Prostate gland (tissue), 2 donors: Measurements from ENCODE around the gene ARCN1. TPM values are rescaled to one million over a fixed set of nuclear protein-coding genes. Genes with fewer than 3 reads are reported as not detected.

Experiments used
- DNase-seq: peaks from one replicate; pipeline ENCODE4 v3.0.0-alpha.2; 2019; ENCODE audit warnings: low spot score
- H3K27ac ChIP-seq, 2 donors: fragments of 200-600 bp; sonication (generic); 2 replicates each; pipeline ENCODE4 v1.5.1; 2017 to 2019
- H3K27me3 ChIP-seq: fragments of 200-600 bp; sonication (generic); replicated peaks from 2 replicates; pipeline ENCODE4 v1.5.1; 2019; ENCODE audit not compliant: insufficient read depth
- H3K36me3 ChIP-seq, 2 donors: fragments of 200-600 bp; sonication (generic); 1 replicate in 1 of 2; 2 replicates in 1 of 2; pipeline versions ENCODE4 v1.5.1 to v1.8.1; 2017 to 2019
- H3K4me1 ChIP-seq: fragments of 200-600 bp; sonication (generic); replicated peaks from 2 replicates; pipeline ENCODE4 v1.5.1; 2019
- H3K4me3 ChIP-seq, 2 donors: fragments of 200-600 bp; sonication (generic); 2 replicates each; pipeline ENCODE4 v1.5.1; 2017 to 2019
- H3K9me3 ChIP-seq: fragments of 200-600 bp; sonication (generic); 2 replicates; pipeline ENCODE4 v1.5.1; 2017
- POLR2A ChIP-seq: fragments of 450-650 bp; IDR thresholded peaks from one replicate; pipeline ENCODE4 v1.6.1; 2016; ENCODE audit warnings: antibody characterized with exemption, mild to moderate bottlenecking
- POLR2AphosphoS5 ChIP-seq: sonication (generic); formaldehyde crosslinking; IDR thresholded peaks from one replicate; pipeline ENCODE4 v1.6.1; 2017; ENCODE audit warnings: antibody characterized with exemption
- WGBS: methylation state at CpG from one replicate; pipeline ENCODE4 v1.1.5; 2018; 5-methylcytosine and 5-hydroxymethylcytosine counted together
- intact Hi-C: fragments of 100-400 bp; cut with DNase I; formaldehyde crosslinking; loops from one replicate; pipeline ENCODE4 v1.14.2; 2022
- total RNA-seq, 2 donors: library from RNA; depleted of rRNA; stranded (reverse); fragments of >200 nt; gene quantifications; one replicate each; pipeline ENCODE4 v1.1.0, GENCODE V29; 2016
- TF ChIP-seq, protein P1 (sequence below), 4 experiments: fragments of 200-600 bp in 2 of 4; fragments of 450-650 bp in 2 of 4; sonication (generic) in 2 of 4; IDR thresholded peaks; 1 replicate in 3 of 4; 2 replicates in 1 of 4; pipeline ENCODE4 v1.5.1; 2016 to 2019; ENCODE audit warnings: antibody characterized with exemption in 4 of 4, mild to moderate bottlenecking in 2 of 4, moderate library complexity in 2 of 4

Gene ARCN1
- total RNA-seq, 2 donors from 2014 or later = 108 to 132 TPM

DNA sequence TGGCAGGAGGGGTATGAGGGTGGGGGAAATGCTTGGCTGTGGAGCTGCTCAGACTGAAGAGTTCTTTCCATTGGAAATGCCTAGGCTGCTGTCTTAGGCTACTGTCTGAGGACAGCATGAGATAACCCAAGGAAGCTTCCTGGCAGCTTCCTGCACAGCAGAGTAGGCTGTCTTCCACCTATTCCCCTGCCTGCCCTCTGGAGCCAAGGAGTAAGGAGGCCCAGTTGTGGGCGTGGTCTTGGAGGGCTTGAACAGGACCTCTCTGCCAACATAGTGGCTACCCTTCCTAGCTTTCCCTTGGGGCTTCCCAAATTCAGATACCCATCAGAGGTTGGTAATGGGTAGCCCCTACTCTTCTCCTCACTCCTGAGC, 61.1 kb downstream of the ARCN1 start:
- 90% methylated on average over 1 of the region's 1 CpG for WGBS
- no peaks in the 10 kb centered on the region for H3K27me3 ChIP-seq
- TF ChIP-seq POLR2A (no peak), POLR2AphosphoS5 (no peak)
- TF ChIP-seq, protein P1, sequence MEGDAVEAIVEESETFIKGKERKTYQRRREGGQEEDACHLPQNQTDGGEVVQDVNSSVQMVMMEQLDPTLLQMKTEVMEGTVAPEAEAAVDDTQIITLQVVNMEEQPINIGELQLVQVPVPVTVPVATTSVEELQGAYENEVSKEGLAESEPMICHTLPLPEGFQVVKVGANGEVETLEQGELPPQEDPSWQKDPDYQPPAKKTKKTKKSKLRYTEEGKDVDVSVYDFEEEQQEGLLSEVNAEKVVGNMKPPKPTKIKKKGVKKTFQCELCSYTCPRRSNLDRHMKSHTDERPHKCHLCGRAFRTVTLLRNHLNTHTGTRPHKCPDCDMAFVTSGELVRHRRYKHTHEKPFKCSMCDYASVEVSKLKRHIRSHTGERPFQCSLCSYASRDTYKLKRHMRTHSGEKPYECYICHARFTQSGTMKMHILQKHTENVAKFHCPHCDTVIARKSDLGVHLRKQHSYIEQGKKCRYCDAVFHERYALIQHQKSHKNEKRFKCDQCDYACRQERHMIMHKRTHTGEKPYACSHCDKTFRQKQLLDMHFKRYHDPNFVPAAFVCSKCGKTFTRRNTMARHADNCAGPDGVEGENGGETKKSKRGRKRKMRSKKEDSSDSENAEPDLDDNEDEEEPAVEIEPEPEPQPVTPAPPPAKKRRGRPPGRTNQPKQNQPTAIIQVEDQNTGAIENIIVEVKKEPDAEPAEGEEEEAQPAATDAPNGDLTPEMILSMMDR (IDR thresholded peaks at IDR 0.05) = no peak
- peaks cover 9% of the 10 kb centered on the region for H3K4me1 ChIP-seq
- H3K27ac ChIP-seq = peak overlapping the region; percentile 78 to 81
- H3K36me3 ChIP-seq = no peaks in the 10 kb centered on the region
- H3K9me3 ChIP-seq = no peaks in the 10 kb centered on the region
- no peak for DNase-seq
- no peak overlapping the region for H3K4me3 ChIP-seq
- intact Hi-C loops = no loop called here

DNA sequence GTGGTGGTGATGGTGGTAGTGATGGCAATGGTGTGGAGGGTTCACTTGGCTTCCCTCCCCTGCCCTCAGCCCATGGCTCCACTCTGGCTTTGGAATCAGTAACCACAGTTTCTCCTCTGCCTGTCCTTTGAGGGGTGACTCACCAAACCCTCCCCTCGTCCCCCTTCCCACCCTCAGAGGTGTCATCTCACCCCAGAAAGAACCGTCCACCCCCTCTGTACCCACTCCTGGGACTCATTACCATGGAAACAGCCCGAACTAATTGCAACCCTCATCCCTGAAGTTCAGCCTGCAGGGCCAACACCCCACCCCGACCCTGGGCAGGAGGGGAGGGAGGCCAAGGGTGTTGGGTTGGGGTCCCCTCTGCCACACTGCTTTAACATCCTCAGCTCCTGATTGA, 61.8 kb downstream of the ARCN1 start:
- H3K4me1 ChIP-seq = peaks cover 9% of the 10 kb centered on the region

DNA sequence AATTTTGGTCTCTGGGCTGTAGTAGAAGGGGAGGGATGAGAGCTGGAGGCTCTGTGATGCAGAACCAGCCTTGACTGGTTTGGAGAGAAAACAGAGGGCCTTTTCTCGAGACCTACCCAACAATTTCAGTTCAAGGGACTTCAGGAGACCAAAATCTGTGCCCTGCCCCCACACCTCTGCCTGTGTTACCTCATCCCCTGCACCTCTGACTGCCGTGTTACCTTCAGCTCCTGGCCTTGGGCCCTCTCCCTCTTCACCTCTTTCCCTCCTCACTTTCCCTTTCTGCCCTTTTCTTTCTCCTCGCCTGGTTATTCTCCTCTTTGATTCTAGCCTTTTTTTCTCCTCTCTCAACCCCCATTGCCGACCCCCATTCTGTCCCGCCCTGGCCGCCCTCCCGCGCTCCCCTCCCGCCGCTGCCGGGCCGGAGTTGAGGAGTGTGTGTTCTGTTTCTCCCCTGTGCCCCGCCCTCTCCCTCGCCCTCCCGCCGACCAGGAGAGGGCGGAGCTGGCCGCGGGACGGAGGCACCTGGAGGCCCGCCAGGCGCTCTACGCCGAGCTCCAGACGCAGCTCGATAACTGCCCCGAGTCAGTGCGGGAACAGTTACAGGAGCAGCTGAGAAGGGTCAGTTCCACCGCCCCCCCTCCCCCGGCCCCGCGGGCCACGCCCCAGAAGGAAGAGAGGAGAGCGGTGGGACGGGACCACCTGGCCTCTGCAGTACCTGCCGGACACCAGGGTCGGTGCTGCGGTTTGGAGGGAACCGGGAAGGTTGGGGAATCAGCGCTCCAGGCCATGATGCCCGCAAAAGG, 62.4 kb downstream of the ARCN1 start:
- intact Hi-C loops = no loop called here

More for the DNA sequence above, 61.8 kb downstream of the ARCN1 start:
- Histone ChIP-seq H3K4me3 (peak overlapping the region; percentile 19 to 20), H3K9me3 (no peaks in the 10 kb centered on the region), H3K27ac (peak overlapping the region; percentile 78 to 81), H3K36me3 (no peaks in the 10 kb centered on the region), H3K27me3 (no peaks in the 10 kb centered on the region)
- no peak for TF ChIP-seq POLR2AphosphoS5
- no peak for TF ChIP-seq POLR2A
- TF ChIP-seq, protein P1 (IDR thresholded peaks at IDR 0.05) = no peak
- intact Hi-C loops = no loop called here
- DNase-seq = no peak
- WGBS = 30% methylated on average over 4 of the region's 4 CpGs

DNA sequence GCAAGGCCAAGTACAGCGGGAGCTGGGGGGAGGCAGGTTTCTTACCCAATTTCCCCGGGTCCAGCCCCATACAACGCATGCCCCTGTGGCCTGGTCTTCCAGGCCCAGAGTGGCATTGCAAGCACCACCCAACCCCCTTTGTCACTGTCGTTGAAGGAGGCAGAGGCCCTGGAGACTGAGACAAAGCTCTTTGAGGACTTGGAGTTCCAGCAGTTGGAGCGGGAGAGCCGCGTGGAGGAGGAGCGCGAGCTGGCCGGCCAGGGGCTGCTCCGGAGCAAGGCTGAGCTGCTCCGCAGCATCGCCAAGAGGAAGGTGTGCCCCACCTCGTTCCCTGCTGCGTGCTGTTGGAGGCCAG, 63.0 kb downstream of the ARCN1 start:
- intact Hi-C loops = no loop called here
- Histone ChIP-seq H3K27ac (peak overlapping the region; percentile 78 to 81), H3K36me3 (no peaks in the 10 kb centered on the region), H3K27me3 (no peaks in the 10 kb centered on the region), H3K4me1 (peaks cover 18% of the 10 kb centered on the region), H3K9me3 (no peaks in the 10 kb centered on the region), H3K4me3 (peak overlapping the region; percentile 19 to 20)
- 25% methylated on average over 15 of the region's 15 CpGs for WGBS
- TF ChIP-seq, protein P1 (IDR thresholded peaks at IDR 0.05) = no peak
- TF ChIP-seq POLR2AphosphoS5 (no peak), POLR2A (no peak)
- peak; percentile 41 for DNase-seq

More for the DNA sequence above, 62.4 kb downstream of the ARCN1 start:
- Histone ChIP-seq H3K9me3 (no peaks in the 10 kb centered on the region), H3K4me3 (peak overlapping the region; percentile 19 to 20), H3K27me3 (no peaks in the 10 kb centered on the region), H3K4me1 (peaks cover 13% of the 10 kb centered on the region), H3K36me3 (no peaks in the 10 kb centered on the region), H3K27ac (peak overlapping the region; percentile 78 to 81)
- peak; percentile 86 for DNase-seq
- TF ChIP-seq POLR2A (peak; percentile 43), POLR2AphosphoS5 (peak; percentile 81)
- TF ChIP-seq, protein P1 (IDR thresholded peaks at IDR 0.05) = peak; percentile 18 to 61 (median 40)
- WGBS = 19% methylated on average over 41 of the region's 41 CpGs

DNA sequence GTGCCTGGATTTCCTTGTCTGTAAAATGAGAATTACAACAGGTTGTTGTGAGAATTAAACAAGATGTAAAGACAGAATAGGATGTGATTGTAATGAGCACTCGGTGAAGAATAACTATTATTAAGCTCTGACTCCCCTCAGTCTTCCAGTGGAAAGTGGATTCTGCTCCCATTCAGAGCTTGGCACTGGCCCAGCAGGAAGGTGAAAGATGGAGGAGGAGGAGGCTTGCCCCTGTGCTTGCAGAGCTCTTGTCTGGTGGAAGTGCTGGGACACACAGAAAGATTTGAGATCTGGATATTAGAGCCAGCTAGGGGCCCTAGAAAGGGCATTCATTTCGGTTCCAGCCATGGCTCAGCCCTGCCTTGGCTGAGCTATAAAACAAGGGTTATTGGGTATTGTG, 63.4 kb downstream of the ARCN1 start:
- TF ChIP-seq POLR2AphosphoS5 = no peak
- TF ChIP-seq, protein P1 (IDR thresholded peaks at IDR 0.05) = no peak
- no peak for TF ChIP-seq POLR2A
- DNase-seq = no peak
- H3K4me3 ChIP-seq = no peak overlapping the region
- WGBS = 36% methylated on average over 2 of the region's 2 CpGs
- peak overlapping the region; percentile 78 to 81 for H3K27ac ChIP-seq
- H3K27me3 ChIP-seq = no peaks in the 10 kb centered on the region
- H3K36me3 ChIP-seq = no peaks in the 10 kb centered on the region
- intact Hi-C loops = no loop called here
- no peaks in the 10 kb centered on the region for H3K9me3 ChIP-seq
- H3K4me1 ChIP-seq = peaks cover 21% of the 10 kb centered on the region
